ES-I3 (cell line): ENCODE results near the gene ARPC1B.
A peak's percentile ranks its signal among the peaks of the same experiment; 100 is the strongest.

ENCODE experiments used
- H3K36me3 ChIP-seq: 2 replicates; pipeline ENCODE4 v1.6.1; 2013; ENCODE audit warnings: mild to moderate bottlenecking, low read length, control low read depth, moderate library complexity; ENCODE audit not compliant: insufficient read depth
- H3K4me1 ChIP-seq: 2 replicates; pipeline ENCODE4 v1.6.1; 2013; ENCODE audit warnings: mild to moderate bottlenecking, control low read depth, low read length; ENCODE audit not compliant: insufficient read depth
- H3K9ac ChIP-seq: 2 replicates; pipeline ENCODE4 v1.6.1; 2013; ENCODE audit warnings: low read depth, mild to moderate bottlenecking, low read length, moderate library complexity
- H3K9me3 ChIP-seq: 2 replicates; pipeline ENCODE4 v1.6.1; 2013; ENCODE audit warnings: mild to moderate bottlenecking, low read length, moderate library complexity; ENCODE audit not compliant: control insufficient read depth, insufficient read depth

The ARPC1B gene

GRCh38 chr7:99390941-99391602, 16.5 kb downstream of the ARPC1B start:
- peaks cover 11% of the 10 kb centered on the region for H3K36me3 ChIP-seq
- H3K9me3 ChIP-seq, result no peaks in the 10 kb centered on the region
- no peak overlapping the region for H3K9ac ChIP-seq
- peaks cover 2% of the 10 kb centered on the region; the same call in 1 of the 2 replicates for H3K4me1 ChIP-seq

DNA sequence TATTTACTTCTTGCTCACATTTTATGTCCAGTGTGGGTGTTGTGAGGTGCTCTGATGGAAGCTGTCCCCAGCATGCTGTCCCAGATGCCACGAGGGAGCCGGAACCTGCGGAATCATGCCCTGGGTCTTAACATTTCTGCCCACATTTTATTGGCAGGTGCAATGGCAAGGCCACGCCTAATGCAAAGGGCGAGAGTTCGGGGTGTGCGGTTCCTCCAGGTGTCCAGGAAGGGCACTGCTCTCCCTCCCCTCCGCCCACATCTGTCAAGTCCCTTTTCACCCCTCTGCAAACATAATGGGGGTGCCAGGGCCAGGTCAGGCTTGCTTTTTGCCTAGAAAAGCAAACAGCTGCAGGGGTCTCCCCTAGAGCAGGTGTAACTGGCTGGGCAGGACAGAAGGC, 17.5 kb downstream of the ARPC1B start:
- peaks cover 9% of the 10 kb centered on the region for H3K36me3 ChIP-seq
- peak overlapping the region; percentile 50 for H3K9ac ChIP-seq
- H3K4me1 ChIP-seq, result peaks cover 2% of the 10 kb centered on the region; the same call in 1 of the 2 replicates
- no peaks in the 10 kb centered on the region for H3K9me3 ChIP-seq

- Histone ChIP-seq H3K9me3 (no peaks in the 10 kb centered on the region), H3K4me1 (peaks cover 2% of the 10 kb centered on the region; the same call in 1 of the 2 replicates), H3K36me3 (peaks cover 14% of the 10 kb centered on the region), H3K9ac (peak overlapping the region; percentile 50)
Observed at GRCh38 chr7:99392659-99393354, 18.3 kb downstream of the ARPC1B start.

- Histone ChIP-seq H3K9me3 (no peaks in the 10 kb centered on the region), H3K4me1 (peaks cover 2% of the 10 kb centered on the region; the same call in 1 of the 2 replicates), H3K9ac (peak overlapping the region; percentile 50), H3K36me3 (peaks cover 9% of the 10 kb centered on the region)
Observed at GRCh38 chr7:99393355-99394187, 19.0 kb downstream of the ARPC1B start.

DNA sequence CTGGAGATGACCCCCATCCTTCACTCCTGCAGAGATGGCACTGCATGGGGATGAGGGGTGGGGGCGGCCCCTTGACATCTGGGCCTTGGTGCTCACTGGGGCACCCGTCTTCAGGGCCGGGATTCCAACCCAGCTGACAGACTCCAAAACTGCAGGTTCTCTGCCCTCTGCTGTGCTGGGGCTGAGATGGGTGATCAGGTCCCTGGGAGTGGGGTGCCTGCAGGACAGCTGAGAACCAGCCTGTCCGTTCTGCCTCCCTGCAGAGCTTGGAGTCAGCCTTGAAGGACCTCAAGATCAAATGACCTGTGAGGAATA, 19.6 kb downstream of the ARPC1B start:
- Histone ChIP-seq H3K9me3 (no peaks in the 10 kb centered on the region), H3K36me3 (peaks cover 9% of the 10 kb centered on the region), H3K4me1 (peaks cover 2% of the 10 kb centered on the region; the same call in 1 of the 2 replicates), H3K9ac (no peak overlapping the region)

DNA sequence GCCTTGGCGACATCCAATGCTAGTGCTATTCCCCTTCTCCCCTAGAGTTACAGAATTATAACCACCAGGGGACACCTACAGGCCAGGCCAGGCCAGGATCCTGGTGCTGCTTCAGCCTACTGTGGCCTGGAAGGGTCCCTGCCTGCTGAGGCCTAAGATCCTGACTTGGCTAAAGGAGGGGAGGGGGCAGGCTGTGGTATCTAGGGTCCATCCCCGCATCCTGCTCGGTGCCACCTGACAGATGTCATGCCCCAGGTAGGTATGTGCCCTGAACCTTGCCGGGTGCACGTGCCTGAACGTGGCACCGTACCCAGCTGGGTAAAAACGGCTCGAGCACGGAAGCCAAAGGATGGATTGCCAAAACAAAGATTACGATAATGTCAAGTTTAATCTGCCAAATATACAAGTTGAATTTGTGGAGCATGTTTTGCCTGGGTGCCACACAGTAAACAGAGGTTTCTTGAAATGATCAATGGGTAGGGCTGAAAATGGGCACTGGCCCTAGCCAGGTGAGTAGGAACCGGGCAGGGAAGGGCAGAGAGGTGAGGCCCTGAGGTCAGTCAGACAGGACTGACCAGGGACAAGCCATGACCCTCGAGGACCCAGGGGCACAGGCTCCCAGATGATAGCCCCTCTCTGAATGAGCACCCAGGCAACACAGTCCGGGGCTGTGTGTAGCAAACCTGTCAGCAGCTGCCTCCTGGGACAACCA, 21.2 kb downstream of the ARPC1B start:
- Histone ChIP-seq H3K36me3 (peaks cover 19% of the 10 kb centered on the region), H3K9me3 (no peaks in the 10 kb centered on the region), H3K9ac (no peak overlapping the region), H3K4me1 (peaks cover 2% of the 10 kb centered on the region; the same call in 1 of the 2 replicates)

GRCh38 chr7:99396418-99397296, 22.1 kb downstream of the ARPC1B start:
- no peak overlapping the region for H3K9ac ChIP-seq
- peaks cover 26% of the 10 kb centered on the region for H3K36me3 ChIP-seq
- peaks cover 2% of the 10 kb centered on the region; the same call in 1 of the 2 replicates for H3K4me1 ChIP-seq
- no peaks in the 10 kb centered on the region for H3K9me3 ChIP-seq

GRCh38 chr7:99397297-99397983, 22.9 kb downstream of the ARPC1B start:
- peaks cover 30% of the 10 kb centered on the region for H3K36me3 ChIP-seq
- H3K9me3 ChIP-seq, result no peaks in the 10 kb centered on the region
- H3K4me1 ChIP-seq, result peaks cover 2% of the 10 kb centered on the region; the same call in 1 of the 2 replicates
- H3K9ac ChIP-seq, result no peak overlapping the region

DNA sequence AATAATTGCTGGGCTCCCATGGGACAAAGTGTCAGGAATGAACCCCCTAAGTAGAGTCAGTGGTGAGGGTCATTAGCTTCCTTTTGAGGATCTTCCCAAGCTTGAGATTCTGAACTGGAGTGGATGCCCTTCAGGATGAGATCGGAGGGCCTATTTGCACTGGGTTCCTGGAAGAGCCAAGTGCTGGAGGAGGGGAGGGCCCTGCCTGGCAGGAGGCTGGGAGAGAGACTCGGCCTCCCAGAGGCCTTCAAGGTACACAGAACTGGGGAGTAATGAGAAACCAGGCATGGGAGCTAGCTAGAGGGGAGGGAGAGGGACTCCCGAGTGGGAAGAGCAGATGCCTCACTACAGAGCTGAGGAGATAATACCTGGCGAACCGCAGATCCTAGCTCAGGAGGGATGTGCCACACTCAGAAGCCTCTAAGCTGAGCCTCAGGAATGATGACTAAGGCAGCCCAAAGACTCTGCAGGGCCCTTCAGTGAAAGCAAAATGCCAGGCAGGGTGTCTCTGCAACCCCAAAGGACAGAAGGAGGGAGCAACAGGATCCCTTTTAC, 24.4 kb downstream of the ARPC1B start:
- Histone ChIP-seq H3K36me3 (peaks cover 38% of the 10 kb centered on the region), H3K4me1 (no peaks in the 10 kb centered on the region), H3K9me3 (no peaks in the 10 kb centered on the region), H3K9ac (no peak overlapping the region)

- H3K4me1 ChIP-seq, result no peaks in the 10 kb centered on the region
- no peaks in the 10 kb centered on the region for H3K9me3 ChIP-seq
- H3K36me3 ChIP-seq, result peaks cover 41% of the 10 kb centered on the region
- H3K9ac ChIP-seq, result no peak overlapping the region
Observed at GRCh38 chr7:99399597-99399996, 25.1 kb downstream of the ARPC1B start.

DNA sequence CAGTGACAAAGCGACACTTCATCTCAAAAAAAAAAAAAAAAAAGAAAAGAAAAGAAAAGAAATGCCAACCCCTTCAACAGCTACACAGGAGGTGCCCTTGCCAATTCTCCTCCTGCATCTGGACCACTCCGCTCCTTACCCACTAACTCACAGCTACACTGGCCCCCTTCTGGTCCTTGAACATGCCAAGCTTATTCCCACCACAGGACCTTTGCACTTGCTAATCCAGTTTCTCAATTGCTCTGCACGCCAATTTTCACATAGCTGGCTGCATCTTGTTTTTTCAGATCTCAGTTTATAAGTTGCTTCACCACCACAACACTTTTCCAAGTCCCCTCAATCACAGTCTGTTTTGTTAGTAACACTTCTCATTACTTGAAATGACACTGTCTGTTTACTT, 28.3 kb downstream of the ARPC1B start:
- H3K9me3 ChIP-seq, result no peaks in the 10 kb centered on the region
- peaks cover 10% of the 10 kb centered on the region; the same call in 1 of the 2 replicates for H3K4me1 ChIP-seq
- no peak overlapping the region for H3K9ac ChIP-seq
- H3K36me3 ChIP-seq, result peaks cover 32% of the 10 kb centered on the region; the same call in 1 of the 2 replicates

DNA sequence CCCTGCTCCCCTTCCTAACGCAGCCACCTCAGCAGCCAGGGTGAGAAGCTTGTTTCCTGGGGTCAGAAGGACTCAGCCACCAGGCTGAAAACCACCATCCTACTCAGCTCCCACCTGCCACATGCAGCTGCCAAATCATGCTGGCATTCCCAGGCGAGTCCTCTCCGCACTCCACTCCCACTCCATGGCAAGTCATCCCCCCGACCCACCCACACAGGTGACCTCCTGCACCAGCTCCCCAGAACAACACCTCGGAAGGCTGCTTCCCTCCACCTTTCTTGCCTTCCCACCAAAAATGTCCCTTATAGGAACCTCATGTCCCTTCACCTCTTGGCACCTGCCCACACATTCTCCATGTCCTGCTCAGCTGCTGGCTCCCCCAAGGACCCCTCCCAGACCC, 29.2 kb downstream of the ARPC1B start:
- Histone ChIP-seq H3K9ac (no peak overlapping the region), H3K9me3 (no peaks in the 10 kb centered on the region), H3K4me1 (peaks cover 10% of the 10 kb centered on the region; the same call in 1 of the 2 replicates), H3K36me3 (peaks cover 32% of the 10 kb centered on the region; the same call in 1 of the 2 replicates)
